Superior temporal gyrus (tissue), 1 donor: Measurements from ENCODE around the gene DEPDC5.
"Not testable (repeated sequence)": the region's sequence is repeated elsewhere in the genome, so short reads cannot be mapped to it uniquely, and the experiment has no call there.

ENCODE experiments used
- DNase-seq: peaks from one replicate; pipeline ENCODE4 v3.0.0-alpha.2; 2016; ENCODE audit errors: extremely low spot score

DEPDC5 gene

DNA sequence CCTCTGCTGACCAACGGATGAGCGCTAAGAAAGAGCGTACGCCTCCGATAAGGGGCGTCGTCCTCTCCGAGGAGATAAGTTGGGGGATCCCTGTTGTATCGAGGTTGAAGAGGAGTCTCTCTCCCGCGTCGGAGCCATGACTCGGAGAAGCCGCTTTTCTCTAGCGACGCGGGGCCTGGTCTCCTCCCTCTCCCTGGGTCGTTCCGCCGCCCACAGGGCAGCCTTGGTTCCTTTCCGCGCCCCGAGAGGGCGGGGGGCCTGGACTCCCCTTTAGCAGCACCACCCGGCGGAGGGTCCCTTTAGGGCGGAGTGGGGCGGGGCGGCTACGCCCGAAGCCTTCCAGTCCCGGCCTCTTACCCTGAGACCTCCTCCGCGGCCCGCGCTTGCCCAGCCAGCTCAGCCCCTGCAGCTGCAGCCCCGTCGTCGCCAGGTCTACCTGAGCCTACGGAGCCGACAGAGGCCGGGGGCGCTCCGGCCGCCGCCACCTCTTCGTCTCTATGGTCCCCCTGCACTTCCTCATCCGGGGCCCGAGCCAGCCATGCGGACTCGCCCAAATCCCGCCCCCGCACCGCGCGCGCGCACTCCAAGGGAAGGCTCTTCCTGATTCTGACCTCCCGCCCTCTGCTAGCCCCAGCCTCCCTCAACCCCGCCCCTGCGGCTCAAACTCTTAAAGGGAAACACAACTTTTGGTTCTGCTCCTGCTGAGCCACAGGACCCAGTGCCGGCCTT is 4.0 kb upstream of the DEPDC5 start, which contains the start of gene PRR14L:
TSS of gene PRR14L (minus strand) at position 497 of the 729 bp plus-strand sequence. CDS start 11,272 bp downstream, outside the sequence.
- DNase-seq: peak; percentile 98

DNA sequence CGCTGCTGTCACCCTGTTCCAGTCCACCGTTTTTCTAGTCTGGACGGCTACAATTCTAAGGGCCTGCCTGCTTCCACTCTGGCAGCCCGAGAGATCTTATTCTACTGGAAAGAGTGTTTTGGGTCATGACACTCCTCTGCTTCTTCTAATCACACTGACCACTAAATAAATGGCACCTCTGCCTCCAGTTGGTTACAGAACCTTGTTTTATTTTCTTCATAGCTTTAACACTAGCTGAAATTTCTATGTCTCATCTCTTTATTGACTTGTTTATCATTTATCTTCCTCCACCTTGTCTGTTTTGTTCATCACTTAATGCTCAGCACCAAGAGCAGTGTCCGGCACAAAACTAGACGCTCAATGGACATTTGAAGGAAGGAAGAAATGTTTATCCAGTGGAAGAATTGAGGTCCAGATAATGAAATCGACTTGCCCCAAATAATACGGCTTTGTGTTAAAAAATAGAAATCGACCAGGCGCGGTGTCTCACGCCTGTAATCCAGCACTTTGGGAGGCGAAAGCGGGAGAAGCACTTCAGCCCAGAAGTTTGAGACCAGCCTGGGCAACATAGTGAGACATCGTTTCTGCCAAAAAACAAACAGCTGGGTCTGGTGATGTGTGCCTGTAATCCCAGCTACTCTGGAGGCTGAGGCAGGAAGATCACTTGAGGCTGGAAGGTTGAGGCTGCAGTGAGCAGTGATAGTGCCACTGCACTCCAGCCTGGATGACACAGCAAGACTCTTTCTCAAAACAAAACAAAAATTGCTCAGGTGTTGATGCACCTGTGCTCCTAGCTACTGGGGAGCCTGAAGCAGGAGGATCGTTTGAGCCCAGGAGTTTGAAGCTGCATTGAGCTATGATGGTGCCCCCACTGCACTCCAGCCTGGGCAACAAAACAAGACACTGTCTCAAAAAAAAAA is 3.2 kb upstream of the DEPDC5 start:
- no peak for DNase-seq

DNA sequence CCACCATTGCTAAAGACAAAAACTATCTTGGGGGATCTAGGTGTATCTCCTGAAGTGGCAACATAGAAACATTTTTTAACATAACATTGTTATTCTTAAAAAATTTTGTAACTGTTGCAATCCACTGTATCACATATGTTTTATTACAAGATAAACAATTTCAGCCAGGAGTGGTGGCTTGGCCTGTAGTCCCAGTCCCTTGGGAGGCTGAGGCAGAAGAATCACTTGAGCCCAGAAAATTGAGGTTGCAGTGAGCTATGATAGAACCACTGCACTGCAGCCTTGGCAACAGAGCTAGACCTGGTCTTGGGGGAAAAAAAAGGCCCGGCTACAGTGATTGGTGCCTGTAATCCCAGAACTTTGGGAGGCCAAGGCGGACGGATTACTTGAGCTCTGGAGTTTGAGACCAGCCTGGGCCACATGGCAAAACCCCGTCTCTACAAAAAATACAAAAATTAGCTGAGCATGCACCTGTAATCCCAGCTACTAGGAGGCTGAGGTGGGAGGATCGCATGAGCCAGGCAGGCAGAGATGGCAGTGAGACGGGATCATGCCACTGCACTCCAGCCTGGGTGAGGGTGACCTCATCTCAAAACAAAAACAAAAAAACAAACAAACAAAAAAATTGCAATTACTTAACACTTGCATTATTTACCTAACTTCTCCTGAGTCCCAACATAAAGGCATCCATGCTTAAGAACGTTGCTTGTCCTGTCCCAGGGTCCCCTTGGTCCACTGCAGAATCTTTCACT is 1.5 kb upstream of the DEPDC5 start:
- DNase-seq: no peak

DNA sequence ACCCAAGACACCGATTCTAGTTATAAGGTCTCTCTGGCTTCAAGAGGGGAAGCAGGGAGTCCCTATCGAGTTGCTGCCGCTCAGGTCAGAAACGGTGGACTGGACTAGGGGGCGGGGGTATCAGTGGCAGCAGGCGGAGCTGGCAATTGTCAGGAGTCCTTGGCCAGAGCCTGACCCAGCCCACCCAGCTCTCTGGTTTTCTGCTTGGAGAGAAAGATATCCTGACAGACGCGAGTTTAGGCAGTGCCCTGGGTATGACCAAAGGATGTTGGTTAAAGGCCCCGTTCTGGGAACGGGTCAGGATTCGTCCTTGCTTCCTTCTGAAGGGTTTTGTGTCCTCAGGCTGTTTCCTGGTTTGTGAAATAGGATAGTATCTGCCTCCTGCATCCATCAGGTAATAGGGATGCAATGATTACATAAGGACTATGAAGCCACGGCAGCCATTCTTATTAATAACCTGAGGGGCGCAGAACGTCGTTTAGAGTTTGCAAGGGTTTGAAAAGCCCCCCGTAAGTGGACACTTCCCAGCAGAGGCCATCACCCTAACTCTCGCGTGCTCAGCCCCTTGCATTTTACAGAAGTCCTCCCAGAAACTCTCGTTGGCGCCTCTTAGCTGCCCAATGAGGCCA is 700 bp upstream of the DEPDC5 start:
- DNase-seq: no peak

DNA sequence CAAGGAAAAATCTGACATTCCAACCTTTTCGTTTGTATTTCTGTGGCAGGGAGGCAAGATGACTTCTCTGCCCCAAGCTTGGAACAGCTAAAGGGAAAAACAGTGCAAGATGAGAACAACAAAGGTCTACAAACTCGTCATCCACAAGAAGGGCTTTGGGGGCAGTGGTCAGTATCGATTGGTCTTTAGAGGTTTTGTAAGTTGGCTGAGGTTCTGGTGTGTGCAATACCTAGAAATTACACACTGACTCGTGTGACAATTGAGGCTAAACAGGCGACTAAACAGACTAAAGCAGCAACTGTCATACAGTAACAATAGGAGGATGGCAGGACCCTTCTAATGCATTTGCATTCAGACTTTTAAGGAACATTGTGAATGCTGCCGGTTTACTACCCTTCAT is 994 bp downstream of the DEPDC5 start:
- DNase-seq: no peak

DNA sequence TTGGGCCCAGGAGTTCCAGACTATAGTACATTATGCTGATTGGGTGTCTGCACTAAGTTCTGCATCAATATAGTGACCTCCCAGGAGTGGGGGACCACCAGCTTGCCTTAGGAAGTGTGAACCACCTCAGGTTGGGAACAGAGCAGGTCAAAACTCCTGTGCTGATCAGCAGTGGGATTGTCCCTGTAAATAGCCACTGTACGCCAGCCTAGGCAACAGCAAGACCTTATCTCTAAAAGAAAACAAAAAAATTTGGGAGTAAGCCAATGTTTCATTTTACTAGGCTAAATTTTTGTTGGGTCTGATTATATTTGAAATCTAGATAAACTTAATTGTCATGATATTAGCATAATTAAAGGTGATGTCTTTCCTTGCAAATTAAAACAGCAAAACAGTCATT is 3.4 kb downstream of the DEPDC5 start:
- DNase-seq: no peak

DNA sequence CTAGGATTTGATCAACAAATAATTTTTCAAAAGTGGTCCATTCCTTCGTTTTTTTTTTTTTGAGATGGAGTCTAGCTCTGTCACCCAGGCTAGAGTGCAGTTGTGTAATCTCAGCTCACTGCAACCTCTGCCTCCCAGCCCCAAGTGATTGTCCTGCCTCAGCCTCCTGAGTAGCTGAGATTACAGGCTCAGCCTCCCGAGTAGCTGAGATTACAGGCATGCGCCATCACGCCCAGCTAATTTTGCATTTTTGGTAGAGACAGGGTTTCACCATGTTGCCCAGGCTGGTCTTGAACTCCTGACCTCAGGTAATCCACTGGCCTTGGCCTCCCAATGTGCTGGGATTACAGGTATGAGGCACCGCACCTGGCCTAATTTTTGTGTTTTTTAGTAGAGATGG is 5.0 kb downstream of the DEPDC5 start:
- DNase-seq: not testable (repeated sequence)

DNA sequence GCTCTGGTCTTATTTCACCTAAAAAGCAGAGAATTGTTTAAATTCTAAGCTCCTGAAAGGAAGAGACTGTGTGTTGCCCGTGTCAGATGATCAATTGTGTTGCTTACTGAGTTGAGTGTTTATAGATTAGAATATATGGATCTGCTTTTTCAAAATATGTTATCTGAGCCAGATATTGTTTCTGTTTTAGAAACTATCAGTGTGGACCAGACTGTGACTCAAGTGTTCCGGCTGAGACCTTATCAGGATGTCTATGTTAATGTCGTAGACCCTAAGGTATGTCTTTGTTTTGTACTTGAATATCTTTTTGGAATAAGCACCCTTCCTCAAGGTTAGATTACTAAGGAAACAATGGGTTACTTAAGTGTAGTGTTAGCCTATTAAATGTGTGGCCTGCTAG is 11.0 kb downstream of the DEPDC5 start:
- DNase-seq: no peak

DNA sequence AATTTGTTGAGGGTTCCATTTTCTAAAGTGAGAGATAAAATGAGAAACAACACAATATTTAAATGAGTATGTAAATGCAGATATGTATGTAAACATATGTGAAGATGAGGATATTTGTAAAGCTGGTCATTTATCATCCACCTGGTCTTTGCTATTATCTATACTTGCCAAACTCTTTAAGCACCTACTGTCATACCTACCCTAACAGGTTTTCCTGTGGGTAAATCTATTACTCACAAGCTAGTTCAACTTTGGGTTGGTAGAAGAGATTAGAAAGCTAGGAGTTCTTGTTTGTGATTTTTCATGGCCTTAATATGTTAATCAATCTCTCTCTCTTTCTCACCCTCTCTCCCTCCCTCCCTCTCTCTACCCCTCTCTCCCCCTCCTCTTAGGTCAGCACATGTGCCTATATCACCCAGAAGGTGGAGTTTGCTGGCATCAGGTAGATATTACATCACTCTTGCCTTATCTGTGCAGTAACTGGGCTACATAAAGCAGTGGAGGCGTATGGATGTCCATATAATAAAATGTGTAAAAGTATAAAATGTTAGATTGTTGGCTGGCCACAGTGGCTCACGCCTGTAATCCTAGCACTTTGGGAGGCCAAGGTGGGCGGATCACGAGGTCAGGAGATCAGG is 14.7 kb downstream of the DEPDC5 start:
- DNase-seq: no peak

DNA sequence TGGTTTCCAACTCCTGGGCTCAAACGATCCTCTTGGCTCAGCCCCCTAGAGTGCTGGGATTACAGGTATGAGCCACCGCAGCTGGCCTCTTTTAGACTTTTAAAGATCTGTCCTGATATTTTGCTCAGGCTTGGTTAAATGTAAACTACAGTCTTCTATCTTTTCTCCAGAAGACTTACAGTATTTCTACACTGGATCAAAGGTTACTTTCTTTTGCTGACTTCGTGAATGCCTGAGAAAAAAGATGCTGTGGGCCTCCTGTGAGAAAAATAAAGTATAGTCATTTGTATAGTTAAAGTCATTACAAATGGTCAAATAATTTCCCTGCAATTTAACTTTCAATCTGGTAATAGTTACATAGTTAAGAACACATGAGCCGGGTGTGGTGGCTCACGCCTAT is 19.6 kb downstream of the DEPDC5 start:
- DNase-seq: no peak

DNA sequence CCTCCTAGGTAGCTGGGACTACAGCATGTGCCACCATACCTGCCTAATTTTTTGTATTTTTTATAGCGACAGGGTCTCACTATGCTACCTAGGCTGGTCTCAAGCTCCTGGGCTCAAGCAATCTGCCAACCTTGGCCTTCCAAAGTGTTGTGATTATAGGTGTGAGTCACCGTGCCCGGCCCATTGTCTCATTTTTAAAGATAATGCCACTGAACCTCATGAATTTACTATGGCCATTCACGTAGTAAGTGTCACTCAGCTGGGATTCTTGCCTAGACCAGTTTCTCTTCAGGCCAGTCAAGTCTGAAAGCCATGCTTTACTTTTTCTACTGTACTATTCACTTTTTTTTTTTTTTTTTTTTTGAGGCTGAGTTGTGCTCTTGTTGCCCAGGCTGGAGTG is 22.4 kb downstream of the DEPDC5 start:
- DNase-seq: no peak

DNA sequence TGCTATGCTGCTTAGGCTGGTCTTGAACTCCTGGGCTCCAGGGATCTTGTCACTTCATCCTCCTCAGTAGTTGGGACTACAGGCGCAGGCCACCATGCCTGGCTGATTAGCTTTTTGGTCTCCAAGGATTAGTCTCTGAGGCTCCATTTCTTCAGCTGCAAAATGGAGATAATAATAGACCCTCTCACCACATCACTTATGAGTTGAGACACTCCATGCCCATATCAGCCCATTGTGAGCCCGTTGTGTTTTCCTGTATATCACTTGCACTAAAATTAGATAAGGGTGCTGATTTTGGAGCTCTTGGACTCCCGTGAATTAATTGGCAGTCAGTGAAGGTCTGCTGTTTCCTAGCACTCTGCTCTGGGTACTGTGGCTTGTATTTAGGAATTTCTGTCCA is 36.0 kb downstream of the DEPDC5 start:
- DNase-seq: no peak

DNA sequence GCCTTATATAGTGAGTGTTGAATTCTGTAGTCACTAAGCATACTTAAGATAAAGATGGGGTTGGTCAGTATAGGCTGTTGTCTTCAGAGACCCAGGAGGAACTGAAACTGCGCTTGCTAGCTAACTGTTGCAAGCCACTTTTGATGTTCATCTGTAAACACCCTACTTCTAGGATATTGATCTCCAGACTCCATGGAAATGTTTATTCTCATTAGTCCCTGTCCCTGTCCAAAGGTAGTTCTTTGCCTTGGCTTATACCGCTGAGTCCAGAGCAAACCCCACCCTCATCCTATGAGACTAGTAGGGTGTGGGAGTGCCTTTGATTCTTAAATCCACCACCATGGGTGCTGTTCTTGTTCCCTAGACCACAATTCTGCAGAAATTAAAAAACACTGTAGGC is 36.4 kb downstream of the DEPDC5 start:
- no peak for DNase-seq

DNA sequence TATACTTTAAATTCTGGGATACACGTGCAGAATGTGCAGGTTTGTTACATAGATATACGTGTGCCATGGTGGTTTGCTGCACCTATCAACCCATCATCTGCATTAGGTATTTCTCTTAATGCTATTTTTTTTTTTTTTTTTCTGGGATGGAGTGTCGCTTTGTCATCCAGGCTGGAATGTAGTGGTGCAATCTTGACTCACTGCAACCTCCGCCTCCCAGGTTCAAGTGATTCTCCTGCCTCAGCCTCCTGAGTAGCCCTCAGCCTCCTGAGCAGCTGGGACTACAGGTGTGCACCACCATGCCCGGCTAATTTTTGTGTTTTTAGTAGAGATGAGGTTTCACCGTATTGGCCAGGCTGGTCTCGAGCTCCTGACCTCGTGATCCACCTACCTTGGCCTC is 45.5 kb downstream of the DEPDC5 start:
- not testable (repeated sequence) for DNase-seq

DNA sequence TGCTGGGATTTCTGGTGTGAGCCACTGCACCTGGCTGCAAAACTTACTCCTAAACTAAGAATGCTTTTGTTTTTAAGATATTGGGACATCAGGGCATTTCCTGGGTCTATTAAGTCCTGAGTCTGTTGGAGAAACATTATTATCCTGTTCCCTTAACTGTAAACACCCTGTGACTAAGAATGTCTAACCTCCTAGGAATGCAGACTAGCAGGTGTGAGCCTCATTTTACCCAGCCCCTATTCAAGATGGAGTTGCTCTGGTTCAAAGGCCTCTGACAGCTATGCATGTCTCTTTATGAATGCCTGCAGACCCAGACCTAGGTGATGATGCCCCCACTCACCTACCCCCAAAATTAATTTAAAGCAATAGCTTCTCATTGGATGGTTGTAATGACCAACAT is 46.2 kb downstream of the DEPDC5 start:
- no peak for DNase-seq

DNA sequence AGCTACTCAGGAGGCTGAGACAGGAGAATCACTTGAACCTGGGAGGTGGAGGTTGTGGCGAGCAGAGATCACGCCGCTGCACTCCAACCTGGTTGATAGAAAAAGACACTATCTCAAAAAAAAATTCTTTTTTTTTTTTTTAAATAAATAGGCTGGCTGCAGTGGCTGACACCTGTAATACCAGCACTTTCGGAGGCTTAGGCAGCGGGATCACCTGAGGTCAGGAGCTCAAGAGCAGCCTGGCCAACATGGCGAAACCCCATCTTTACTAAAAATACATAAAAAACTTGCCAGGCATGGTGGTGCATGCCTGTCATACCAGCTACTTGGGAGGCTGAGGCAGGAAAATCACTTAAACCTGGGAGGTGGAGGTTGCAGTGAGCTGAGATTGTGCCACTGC is 47.0 kb downstream of the DEPDC5 start:
- not testable (repeated sequence) for DNase-seq

DNA sequence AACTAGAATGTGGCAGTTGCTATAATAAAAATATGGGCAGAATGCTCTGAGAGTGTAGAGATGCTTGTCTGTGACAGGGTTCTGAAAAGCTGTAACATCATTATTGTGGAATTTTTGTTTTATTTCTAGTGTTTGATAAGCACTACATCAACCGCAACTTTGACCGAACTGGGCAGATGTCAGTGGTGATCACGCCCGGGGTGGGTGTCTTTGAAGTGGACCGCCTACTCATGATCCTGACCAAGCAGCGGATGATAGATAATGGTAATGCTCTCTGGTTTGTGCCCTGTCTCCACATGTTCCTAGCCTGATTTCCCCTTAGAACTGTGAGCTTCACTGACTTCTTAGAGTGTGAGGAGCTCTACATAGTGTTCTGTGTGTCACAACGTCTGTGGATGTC is 48.8 kb downstream of the DEPDC5 start:
- DNase-seq: no peak

DNA sequence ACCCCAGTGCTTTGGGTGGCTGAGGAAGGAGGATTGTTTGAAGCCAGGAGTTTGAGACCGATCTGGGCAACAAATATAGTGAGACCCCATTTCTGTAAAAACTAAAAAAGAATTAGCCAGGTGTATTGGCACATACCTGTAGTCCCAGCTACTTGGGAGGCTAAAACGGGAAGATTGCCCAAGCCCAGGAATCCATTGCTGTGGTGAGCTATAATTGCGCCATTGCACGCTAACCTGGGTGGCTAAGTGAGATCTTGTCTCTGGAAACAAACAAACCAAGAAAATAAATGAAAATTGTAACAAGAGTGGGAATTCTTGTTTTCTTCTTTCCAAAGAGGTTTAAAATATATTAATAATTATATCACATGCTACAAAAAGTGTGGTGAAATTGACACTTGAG is 52.9 kb downstream of the DEPDC5 start:
- no peak for DNase-seq

DNA sequence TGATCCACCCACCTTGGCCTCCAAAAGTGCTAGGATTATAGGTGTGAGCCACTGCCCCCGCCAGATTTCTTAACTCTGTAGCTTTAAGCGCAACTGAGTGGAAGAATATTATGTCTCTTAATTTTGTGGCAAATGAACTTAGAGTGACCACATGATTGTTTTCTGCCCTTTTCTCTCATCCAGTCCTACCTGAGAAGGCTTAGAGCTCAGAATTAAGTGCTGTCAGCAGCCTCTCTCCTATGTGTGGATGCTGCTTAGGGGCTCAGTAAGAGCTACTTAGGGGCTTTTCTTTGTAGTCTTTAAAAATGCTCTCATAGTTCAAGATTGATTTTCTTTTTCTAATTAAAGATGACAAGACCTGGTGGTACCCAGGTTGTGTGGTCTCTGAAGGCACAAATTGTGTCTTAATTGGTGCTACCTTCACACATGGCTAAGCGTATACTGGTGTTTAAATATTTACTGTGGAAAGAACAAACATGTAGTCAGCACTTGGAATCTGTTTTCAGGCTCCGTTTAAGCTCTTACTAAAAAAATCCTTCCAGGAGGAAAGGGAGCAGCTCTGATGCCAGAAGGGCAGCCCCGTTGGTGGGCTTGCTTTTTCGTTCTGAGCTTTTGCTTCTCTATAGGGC is 59.3 kb downstream of the DEPDC5 start:
- DNase-seq: no peak

DNA sequence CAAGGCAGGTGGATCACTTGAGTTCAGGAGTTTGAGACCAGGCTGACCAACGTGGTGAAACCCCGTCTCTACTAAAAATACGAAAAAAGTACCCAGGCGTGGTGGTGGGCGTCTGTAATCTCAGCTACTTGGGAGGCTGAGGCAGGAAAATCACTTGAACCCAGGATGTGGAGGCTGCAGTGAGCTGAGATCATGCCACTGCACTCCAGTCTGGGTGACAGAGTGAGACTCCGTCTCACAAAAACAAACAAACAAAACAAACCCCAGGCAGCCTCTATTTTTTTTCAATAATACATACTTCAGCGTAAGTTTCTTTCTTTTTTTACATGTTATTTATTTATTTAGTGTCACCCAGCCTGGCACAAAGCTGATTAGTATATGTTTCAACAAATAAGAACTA is 60.1 kb downstream of the DEPDC5 start:
- DNase-seq: not testable (repeated sequence)

DNA sequence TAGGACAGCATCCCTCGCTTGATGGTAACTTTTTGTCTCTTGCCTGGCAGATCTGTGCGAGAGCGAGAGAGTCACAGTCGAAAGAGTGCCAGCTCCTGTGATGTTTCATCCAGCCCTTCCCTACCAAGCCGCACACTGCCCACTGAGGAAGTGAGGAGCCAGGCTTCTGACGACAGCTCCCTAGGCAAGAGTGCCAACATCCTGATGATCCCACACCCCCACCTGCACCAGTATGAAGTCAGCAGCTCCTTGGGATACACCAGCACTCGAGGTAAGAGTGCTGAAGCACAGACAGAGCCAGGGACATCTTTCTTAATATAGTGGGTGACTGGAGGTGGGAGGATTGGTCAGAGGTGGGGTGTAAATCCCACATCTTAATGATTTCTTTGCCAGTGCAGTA is 61.1 kb downstream of the DEPDC5 start:
- DNase-seq: no peak
